GM21529 (cell line): Measurements from ENCODE around the gene PIGL.

Source experiments
- ATAC-seq: cut with Tn5 transposase; IDR thresholded peaks from one replicate; pipeline ENCODE4 v1.9.1; 2021; ENCODE audit not compliant: unreplicated experiment

PIGL gene

GRCh38 chr17:16352303-16352666 is 135.3 kb downstream of the PIGL start:
- ATAC-seq, result no peak

- ATAC-seq, result peak; percentile 51
These were observed 135.8 kb downstream of the PIGL start for GRCh38 chr17:16352667-16353316.

GRCh38 chr17:16353317-16354174 is 136.5 kb downstream of the PIGL start, which contains the start of gene CENPV:
CENPV (minus strand) TSS chr17:16353469; CDS start chr17:16353436, 33 bp downstream.
- ATAC-seq, result peak; percentile 73

- no peak for ATAC-seq
These were observed 137.6 kb downstream of the PIGL start for GRCh38 chr17:16354585-16354984.

- ATAC-seq, result no peak
These were observed 141.4 kb downstream of the PIGL start for GRCh38 chr17:16358394-16358793.

- ATAC-seq, result no peak
These were observed 144.9 kb downstream of the PIGL start for GRCh38 chr17:16361874-16362273.

GRCh38 chr17:16363749-16364536 is 146.9 kb downstream of the PIGL start:
- peak; percentile 61 for ATAC-seq

- ATAC-seq, result no peak
These were observed 147.6 kb downstream of the PIGL start for GRCh38 chr17:16364625-16365024.

- no peak for ATAC-seq
These were observed 154.7 kb downstream of the PIGL start for GRCh38 chr17:16371742-16372141.

- no peak for ATAC-seq
These were observed 157.3 kb downstream of the PIGL start for GRCh38 chr17:16374146-16374938.
